Measurements from ENCODE around the gene ATRN.

Gene ATRN

GRCh38 chr20:3646651-3647050 is 175.8 kb downstream of the ATRN start:
- Histone ChIP-seq H3K27me3 (ENCODE audit: control insufficient read depth, insufficient read depth, low read length) (no peaks in the 10 kb centered on the region), H3K4me1 (ENCODE audit: control insufficient read depth, insufficient read depth, low read length) (no peaks in the 10 kb centered on the region), H3K27ac (ENCODE audit: low read depth, low read length) (no peak overlapping the region), H3K4me3 (ENCODE audit: low read depth, low read length) (no peak overlapping the region), H3K9ac (ENCODE audit: low read depth, low read length) (no peak overlapping the region), H3K36me3 (ENCODE audit: control insufficient read depth, insufficient read depth, low read length) (peaks cover 11% of the 10 kb centered on the region), H3K9me3 (ENCODE audit: control insufficient read depth, insufficient read depth, low read length) (no peaks in the 10 kb centered on the region)

GRCh38 chr20:3647473-3647872 is 176.7 kb downstream of the ATRN start:
- Histone ChIP-seq H3K27ac (ENCODE audit: low read depth, low read length) (no peak overlapping the region), H3K27me3 (ENCODE audit: control insufficient read depth, insufficient read depth, low read length) (no peaks in the 10 kb centered on the region), H3K36me3 (ENCODE audit: control insufficient read depth, insufficient read depth, low read length) (peaks cover 11% of the 10 kb centered on the region), H3K9me3 (ENCODE audit: control insufficient read depth, insufficient read depth, low read length) (no peaks in the 10 kb centered on the region), H3K4me3 (ENCODE audit: low read depth, low read length) (no peak overlapping the region), H3K4me1 (ENCODE audit: control insufficient read depth, insufficient read depth, low read length) (no peaks in the 10 kb centered on the region), H3K9ac (ENCODE audit: low read depth, low read length) (no peak overlapping the region)

- no peak overlapping the region for H3K27ac ChIP-seq (ENCODE audit: low read depth, low read length)
- H3K27me3 ChIP-seq (ENCODE audit: control insufficient read depth, insufficient read depth, low read length) = no peaks in the 10 kb centered on the region
- H3K4me3 ChIP-seq (ENCODE audit: low read depth, low read length) = no peak overlapping the region
- peaks cover 11% of the 10 kb centered on the region for H3K36me3 ChIP-seq (ENCODE audit: control insufficient read depth, insufficient read depth, low read length)
- H3K4me1 ChIP-seq (ENCODE audit: control insufficient read depth, insufficient read depth, low read length) = peaks cover 3% of the 10 kb centered on the region; the same call in 1 of the 2 replicates
- H3K9ac ChIP-seq (ENCODE audit: low read depth, low read length) = no peak overlapping the region
- no peaks in the 10 kb centered on the region for H3K9me3 ChIP-seq (ENCODE audit: control insufficient read depth, insufficient read depth, low read length)
Observed at GRCh38 chr20:3648951-3649350, 178.1 kb downstream of the ATRN start.

GRCh38 chr20:3651204-3651962 is 180.6 kb downstream of the ATRN start:
- no peaks in the 10 kb centered on the region for H3K9me3 ChIP-seq (ENCODE audit: control insufficient read depth, insufficient read depth, low read length)
- H3K36me3 ChIP-seq (ENCODE audit: control insufficient read depth, insufficient read depth, low read length) = peaks cover 5% of the 10 kb centered on the region; the same call in 1 of the 2 replicates
- H3K27ac ChIP-seq (ENCODE audit: low read depth, low read length) = no peak overlapping the region
- H3K4me1 ChIP-seq (ENCODE audit: control insufficient read depth, insufficient read depth, low read length) = peaks cover 3% of the 10 kb centered on the region; the same call in 1 of the 2 replicates
- no peak overlapping the region for H3K9ac ChIP-seq (ENCODE audit: low read depth, low read length)
- H3K27me3 ChIP-seq (ENCODE audit: control insufficient read depth, insufficient read depth, low read length) = no peaks in the 10 kb centered on the region
- H3K4me3 ChIP-seq (ENCODE audit: low read depth, low read length) = no peak overlapping the region

- H3K4me1 ChIP-seq (ENCODE audit: control insufficient read depth, insufficient read depth, low read length) = peaks cover 3% of the 10 kb centered on the region; the same call in 1 of the 2 replicates
Observed at GRCh38 chr20:3652221-3652620, 181.4 kb downstream of the ATRN start.

GRCh38 chr20:3652676-3653596 is 182.1 kb downstream of the ATRN start:
- H3K9me3 ChIP-seq (ENCODE audit: control insufficient read depth, insufficient read depth, low read length) = no peaks in the 10 kb centered on the region
- H3K4me1 ChIP-seq (ENCODE audit: control insufficient read depth, insufficient read depth, low read length) = peaks cover 3% of the 10 kb centered on the region; the same call in 1 of the 2 replicates
- no peak overlapping the region for H3K27ac ChIP-seq (ENCODE audit: low read depth, low read length)
- no peak overlapping the region for H3K9ac ChIP-seq (ENCODE audit: low read depth, low read length)
- H3K36me3 ChIP-seq (ENCODE audit: control insufficient read depth, insufficient read depth, low read length) = no peaks in the 10 kb centered on the region
- no peaks in the 10 kb centered on the region for H3K27me3 ChIP-seq (ENCODE audit: control insufficient read depth, insufficient read depth, low read length)
- no peak overlapping the region for H3K4me3 ChIP-seq (ENCODE audit: low read depth, low read length)

More at GRCh38 chr20:3652221-3652620, 181.4 kb downstream of the ATRN start:
- Histone ChIP-seq H3K27ac (ENCODE audit: low read depth, low read length) (no peak overlapping the region), H3K9me3 (ENCODE audit: control insufficient read depth, insufficient read depth, low read length) (no peaks in the 10 kb centered on the region), H3K36me3 (ENCODE audit: control insufficient read depth, insufficient read depth, low read length) (no peaks in the 10 kb centered on the region), H3K9ac (ENCODE audit: low read depth, low read length) (no peak overlapping the region), H3K27me3 (ENCODE audit: control insufficient read depth, insufficient read depth, low read length) (no peaks in the 10 kb centered on the region), H3K4me3 (ENCODE audit: low read depth, low read length) (no peak overlapping the region)

GRCh38 chr20:3653921-3654320 is 183.1 kb downstream of the ATRN start:
- H3K27me3 ChIP-seq (ENCODE audit: control insufficient read depth, insufficient read depth, low read length) = peaks cover 3% of the 10 kb centered on the region
- no peak overlapping the region for H3K9ac ChIP-seq (ENCODE audit: low read depth, low read length)
- no peak overlapping the region for H3K27ac ChIP-seq (ENCODE audit: low read depth, low read length)
- H3K4me3 ChIP-seq (ENCODE audit: low read depth, low read length) = no peak overlapping the region
- no peaks in the 10 kb centered on the region for H3K36me3 ChIP-seq (ENCODE audit: control insufficient read depth, insufficient read depth, low read length)
- peaks cover 3% of the 10 kb centered on the region; the same call in 1 of the 2 replicates for H3K4me1 ChIP-seq (ENCODE audit: control insufficient read depth, insufficient read depth, low read length)
- H3K9me3 ChIP-seq (ENCODE audit: control insufficient read depth, insufficient read depth, low read length) = no peaks in the 10 kb centered on the region

- Histone ChIP-seq H3K9me3 (ENCODE audit: control insufficient read depth, insufficient read depth, low read length) (no peaks in the 10 kb centered on the region), H3K4me3 (ENCODE audit: low read depth, low read length) (no peak overlapping the region), H3K9ac (ENCODE audit: low read depth, low read length) (no peak overlapping the region), H3K27ac (ENCODE audit: low read depth, low read length) (no peak overlapping the region), H3K27me3 (ENCODE audit: control insufficient read depth, insufficient read depth, low read length) (peaks cover 9% of the 10 kb centered on the region), H3K36me3 (ENCODE audit: control insufficient read depth, insufficient read depth, low read length) (no peaks in the 10 kb centered on the region), H3K4me1 (ENCODE audit: control insufficient read depth, insufficient read depth, low read length) (peaks cover 3% of the 10 kb centered on the region; the same call in 1 of the 2 replicates)
Observed at GRCh38 chr20:3654326-3655130, 183.7 kb downstream of the ATRN start.

GRCh38 chr20:3655131-3655405 is 184.2 kb downstream of the ATRN start:
- H3K9ac ChIP-seq (ENCODE audit: low read depth, low read length) = no peak overlapping the region
- peaks cover 3% of the 10 kb centered on the region; the same call in 1 of the 2 replicates for H3K4me1 ChIP-seq (ENCODE audit: control insufficient read depth, insufficient read depth, low read length)
- no peaks in the 10 kb centered on the region for H3K36me3 ChIP-seq (ENCODE audit: control insufficient read depth, insufficient read depth, low read length)
- no peak overlapping the region for H3K4me3 ChIP-seq (ENCODE audit: low read depth, low read length)
- H3K9me3 ChIP-seq (ENCODE audit: control insufficient read depth, insufficient read depth, low read length) = no peaks in the 10 kb centered on the region
- no peak overlapping the region for H3K27ac ChIP-seq (ENCODE audit: low read depth, low read length)
- H3K27me3 ChIP-seq (ENCODE audit: control insufficient read depth, insufficient read depth, low read length) = peaks cover 14% of the 10 kb centered on the region

GRCh38 chr20:3658019-3658715 is 187.3 kb downstream of the ATRN start:
- Histone ChIP-seq H3K4me3 (ENCODE audit: low read depth, low read length) (no peak overlapping the region), H3K4me1 (ENCODE audit: control insufficient read depth, insufficient read depth, low read length) (peaks cover under 1% of the 10 kb centered on the region; the same call in 1 of the 2 replicates), H3K9ac (ENCODE audit: low read depth, low read length) (no peak overlapping the region), H3K36me3 (ENCODE audit: control insufficient read depth, insufficient read depth, low read length) (no peaks in the 10 kb centered on the region), H3K9me3 (ENCODE audit: control insufficient read depth, insufficient read depth, low read length) (no peaks in the 10 kb centered on the region), H3K27ac (ENCODE audit: low read depth, low read length) (no peak overlapping the region), H3K27me3 (ENCODE audit: control insufficient read depth, insufficient read depth, low read length) (peaks cover 45% of the 10 kb centered on the region)
